ENCODE measurements around the gene DOCK1. TPM values are rescaled to one million over a fixed set of nuclear protein-coding genes. Genes with fewer than 3 reads are reported as not detected.

DOCK1 gene
- polyA plus RNA-seq, 6 donors from 2014 or later = not detected

DNA sequence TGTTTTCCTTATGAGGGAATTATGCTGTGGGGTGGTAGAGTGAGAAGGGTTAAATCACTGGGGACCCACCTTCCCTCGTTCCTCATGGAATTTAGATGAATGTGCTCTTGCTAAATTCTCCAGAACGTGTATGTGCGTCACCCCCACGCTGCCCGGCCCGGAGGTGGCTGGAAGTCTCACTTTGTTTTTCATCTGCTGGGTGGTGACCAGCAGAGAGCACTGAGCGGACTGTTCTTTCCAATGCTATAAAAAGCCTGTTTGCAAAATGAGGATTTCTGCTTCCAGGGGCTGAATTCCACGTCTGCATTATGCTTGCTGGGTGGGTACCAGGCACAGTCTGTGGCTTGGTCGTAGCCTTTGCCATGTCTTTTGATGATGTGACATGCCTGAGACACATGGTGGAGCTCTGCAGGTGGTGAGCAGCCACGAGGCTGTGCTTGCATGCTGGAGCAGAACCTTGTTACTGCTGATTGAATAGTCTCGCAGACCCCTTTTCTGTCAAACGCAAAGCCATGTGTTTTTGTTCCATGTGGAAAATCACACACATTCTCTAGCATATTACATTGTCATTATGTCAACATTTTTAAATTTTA, 323.1 kb downstream of the DOCK1 start:
- Mint-ChIP-seq H3K4me3 (no peak overlapping the region), H3K36me3 (no peaks in the 10 kb centered on the region), H3K4me1 (no peaks in the 10 kb centered on the region), H3K9me3 (peaks cover 0 to 4% (median 0%) of the 10 kb centered on the region in 7 donors), H3K27me3 (no peaks in the 10 kb centered on the region), H3K27ac (no peak overlapping the region)
- no peak for DNase-seq
- ATAC-seq (ENCODE audit: low read depth in 2 of 2) = no peak

DNA sequence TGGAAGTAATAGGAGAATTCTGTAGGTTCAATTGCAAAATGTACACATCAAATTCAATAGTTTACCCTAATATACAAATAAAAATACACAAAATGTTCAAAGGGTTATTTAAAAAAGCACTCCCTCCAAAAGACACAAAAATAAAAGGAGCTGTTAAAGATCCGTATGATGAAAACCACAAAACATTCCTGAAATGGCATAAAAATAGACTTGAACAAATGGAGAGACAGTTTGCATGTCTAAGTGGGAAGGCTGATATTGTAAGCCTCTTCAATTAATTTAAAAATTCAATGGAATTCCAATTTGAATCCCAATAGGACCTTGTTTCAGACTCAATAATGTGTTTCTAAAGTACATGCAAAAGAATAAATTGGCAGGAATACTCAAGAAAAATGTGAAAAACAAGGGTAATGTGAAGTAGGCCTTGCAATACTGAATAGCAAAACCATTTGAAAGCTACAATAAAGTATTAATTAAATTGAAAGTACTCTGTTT, 329.1 kb downstream of the DOCK1 start:
- no peak for DNase-seq
- Mint-ChIP-seq H3K4me1 (no peaks in the 10 kb centered on the region), H3K36me3 (no peaks in the 10 kb centered on the region), H3K27ac (no peak overlapping the region), H3K27me3 (no peaks in the 10 kb centered on the region), H3K4me3 (no peak overlapping the region), H3K9me3 (peaks cover 0 to 1% (median 0%) of the 10 kb centered on the region in 7 donors)
- no peak for ATAC-seq (ENCODE audit: low read depth in 2 of 2)

DNA sequence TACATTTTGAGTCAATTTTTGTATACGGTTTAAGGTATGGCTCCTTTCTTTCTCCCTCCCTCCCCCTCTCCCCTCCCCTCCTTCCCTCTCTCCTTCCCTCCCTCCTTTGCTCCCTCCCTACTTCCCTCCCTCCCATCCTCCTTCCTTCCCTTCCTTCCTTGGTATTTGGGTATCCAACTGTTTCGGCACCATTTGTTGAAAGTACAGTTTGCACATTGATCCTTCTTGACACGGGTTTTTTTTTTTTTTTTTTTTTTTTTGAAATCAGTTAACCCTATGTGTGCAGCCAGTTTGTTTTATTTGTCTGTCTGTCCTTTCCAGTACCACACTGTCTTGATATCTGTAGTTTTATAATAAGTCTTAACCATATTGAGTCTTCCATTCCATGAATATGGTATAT, 331.0 kb downstream of the DOCK1 start:
- Mint-ChIP-seq H3K27ac (no peak overlapping the region), H3K27me3 (no peaks in the 10 kb centered on the region), H3K4me3 (no peak overlapping the region), H3K4me1 (no peaks in the 10 kb centered on the region), H3K36me3 (no peaks in the 10 kb centered on the region), H3K9me3 (no peaks in the 10 kb centered on the region)
- ATAC-seq (ENCODE audit: low read depth in 2 of 2) (no peak), DNase-seq (no peak)

DNA sequence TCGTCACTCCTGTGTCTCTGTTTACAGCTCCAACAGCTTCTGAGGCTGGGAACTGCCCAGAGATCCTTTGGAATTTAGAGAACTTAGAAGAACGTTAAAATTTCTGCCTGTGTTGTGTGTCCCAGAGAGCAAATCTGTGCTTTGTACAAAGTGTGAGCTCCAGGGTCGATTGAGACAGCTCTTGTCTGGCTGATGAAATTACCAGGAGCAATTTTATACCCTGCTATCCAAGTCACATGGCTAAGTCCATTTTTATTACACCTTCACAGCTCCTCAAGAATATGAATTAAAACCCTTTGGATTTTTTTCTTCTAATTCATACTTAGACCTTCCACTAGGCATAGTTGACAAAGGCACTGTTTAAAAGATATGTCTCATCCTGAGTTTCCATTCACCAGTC, 337.7 kb downstream of the DOCK1 start:
- no peak for DNase-seq
- Mint-ChIP-seq H3K4me3 (no peak overlapping the region), H3K36me3 (no peaks in the 10 kb centered on the region), H3K9me3 (no peaks in the 10 kb centered on the region), H3K4me1 (no peaks in the 10 kb centered on the region), H3K27ac (peak overlapping the region in 1 of 6 donors; percentile 15), H3K27me3 (no peaks in the 10 kb centered on the region)
- ATAC-seq (ENCODE audit: low read depth in 2 of 2) = no peak

DNA sequence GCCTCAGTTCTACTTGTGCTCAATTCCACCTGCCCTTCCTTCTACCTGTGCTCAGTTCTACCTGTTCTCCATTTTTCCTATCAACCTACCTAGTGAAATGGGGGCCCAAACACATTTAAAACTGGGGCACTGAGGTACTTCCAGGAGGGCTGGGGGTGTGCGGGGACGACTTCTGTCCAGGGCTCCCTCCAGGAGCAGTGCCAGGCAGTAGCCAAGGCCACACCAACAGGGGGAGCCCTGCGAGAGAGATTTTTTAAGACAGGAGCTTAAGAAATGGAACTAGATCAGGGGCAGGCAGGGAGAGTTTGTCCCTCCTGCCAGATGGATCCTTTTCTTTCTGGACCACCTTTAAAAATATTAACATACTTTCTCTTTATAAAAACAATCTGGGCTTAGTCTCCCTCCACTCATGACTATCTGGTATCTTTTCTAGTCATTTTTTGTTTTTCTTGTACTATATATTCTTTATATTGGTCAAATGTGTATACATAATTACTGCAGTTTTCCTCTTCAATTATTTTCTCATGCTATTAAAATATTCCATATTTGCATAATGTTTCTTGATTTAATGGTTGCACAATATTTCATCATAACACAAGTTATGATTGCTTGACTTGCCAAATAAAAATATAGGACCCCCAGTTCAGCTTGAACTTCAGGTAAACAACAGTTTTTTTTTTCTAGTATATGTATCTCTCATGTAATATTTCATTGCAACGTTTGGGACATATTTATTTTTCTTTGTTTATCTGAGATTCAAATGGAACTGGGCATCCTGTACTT, 338.5 kb downstream of the DOCK1 start:
- Mint-ChIP-seq H3K4me3 (no peak overlapping the region), H3K36me3 (no peaks in the 10 kb centered on the region), H3K4me1 (no peaks in the 10 kb centered on the region), H3K27me3 (no peaks in the 10 kb centered on the region), H3K9me3 (no peaks in the 10 kb centered on the region), H3K27ac (no peak overlapping the region)
- no peak for ATAC-seq (ENCODE audit: low read depth in 2 of 2)
- no peak for DNase-seq

DNA sequence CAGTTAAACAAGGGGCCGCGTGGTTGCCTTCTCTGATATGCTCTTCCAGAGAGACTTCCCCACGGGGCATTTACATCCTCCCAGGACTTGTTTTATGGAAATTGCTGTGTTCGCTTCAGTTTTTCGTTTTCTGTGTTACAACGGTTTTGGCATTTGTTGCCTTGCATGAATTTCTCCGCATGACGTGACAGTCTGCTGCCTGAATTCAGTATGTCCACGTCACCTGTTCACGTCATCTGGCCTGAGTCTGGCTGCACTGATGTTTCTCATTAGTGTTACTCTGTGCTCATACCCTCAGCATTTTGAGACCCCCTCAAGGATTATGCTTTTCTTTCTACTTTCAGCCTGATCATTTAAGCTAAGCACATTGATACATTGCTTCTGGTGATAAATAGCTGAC, 340.2 kb downstream of the DOCK1 start:
- ATAC-seq (ENCODE audit: low read depth in 2 of 2) (no peak), DNase-seq (no peak)
- H3K36me3 Mint-ChIP-seq = no peaks in the 10 kb centered on the region
- no peaks in the 10 kb centered on the region for H3K9me3 Mint-ChIP-seq
- no peak overlapping the region for H3K4me3 Mint-ChIP-seq
- no peak overlapping the region for H3K27ac Mint-ChIP-seq
- no peaks in the 10 kb centered on the region for H3K27me3 Mint-ChIP-seq
- no peaks in the 10 kb centered on the region for H3K4me1 Mint-ChIP-seq

DNA sequence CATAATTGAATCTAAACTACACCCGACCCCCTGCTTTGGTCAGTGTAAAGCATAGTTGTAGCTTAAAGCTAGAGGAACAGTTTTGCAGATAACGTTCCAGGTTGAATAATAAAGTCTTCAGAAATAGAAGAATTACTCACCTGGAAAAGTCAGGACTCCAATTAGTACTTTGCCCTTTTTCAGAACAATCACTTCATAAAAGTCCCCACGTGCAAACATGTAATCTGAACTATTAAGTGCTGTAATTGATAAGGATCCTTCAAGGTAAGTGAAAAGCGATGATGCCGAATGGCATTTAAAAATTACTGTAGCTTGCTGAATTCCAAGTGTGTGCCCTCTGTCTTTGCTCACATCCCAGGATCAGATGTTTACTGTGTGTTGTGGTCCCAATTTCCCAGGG, 344.8 kb downstream of the DOCK1 start:
- H3K27me3 Mint-ChIP-seq = peaks cover 0 to 5% (median 0%) of the 10 kb centered on the region in 3 donors
- no peak overlapping the region for H3K4me3 Mint-ChIP-seq
- no peaks in the 10 kb centered on the region for H3K36me3 Mint-ChIP-seq
- peaks cover 0 to 3% (median 0%) of the 10 kb centered on the region in 7 donors for H3K9me3 Mint-ChIP-seq
- H3K4me1 Mint-ChIP-seq = no peaks in the 10 kb centered on the region
- ATAC-seq (ENCODE audit: low read depth in 2 of 2) = no peak
- no peak for DNase-seq
- no peak overlapping the region for H3K27ac Mint-ChIP-seq

DNA sequence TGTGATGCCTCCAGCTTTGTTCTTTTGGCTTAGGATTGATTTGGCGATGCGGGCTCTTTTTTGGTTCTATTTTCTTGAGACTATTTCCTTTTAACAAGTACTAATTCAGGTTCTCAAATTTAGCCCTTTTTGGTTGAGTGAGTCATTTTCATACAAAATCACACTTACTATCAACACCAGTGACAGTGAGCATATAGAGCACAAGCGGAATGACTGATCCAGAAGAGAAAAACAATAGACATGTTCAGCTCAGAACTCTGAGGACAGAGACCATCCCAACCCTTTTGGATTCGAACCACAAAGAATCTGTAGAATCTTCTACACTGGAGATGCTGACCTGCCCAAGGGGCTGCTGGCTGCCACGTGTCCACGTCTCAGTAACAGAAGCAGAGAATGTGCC, 347.6 kb downstream of the DOCK1 start:
- ATAC-seq (ENCODE audit: low read depth in 2 of 2) = no peak
- peaks cover 0 to 5% (median 0%) of the 10 kb centered on the region in 3 donors for H3K27me3 Mint-ChIP-seq
- H3K9me3 Mint-ChIP-seq = peaks cover 0 to 3% (median 0%) of the 10 kb centered on the region in 7 donors
- no peak for DNase-seq
- no peaks in the 10 kb centered on the region for H3K36me3 Mint-ChIP-seq
- no peaks in the 10 kb centered on the region for H3K4me1 Mint-ChIP-seq
- H3K27ac Mint-ChIP-seq = peak overlapping the region in 1 of 6 donors; percentile 75
- H3K4me3 Mint-ChIP-seq = no peak overlapping the region

DNA sequence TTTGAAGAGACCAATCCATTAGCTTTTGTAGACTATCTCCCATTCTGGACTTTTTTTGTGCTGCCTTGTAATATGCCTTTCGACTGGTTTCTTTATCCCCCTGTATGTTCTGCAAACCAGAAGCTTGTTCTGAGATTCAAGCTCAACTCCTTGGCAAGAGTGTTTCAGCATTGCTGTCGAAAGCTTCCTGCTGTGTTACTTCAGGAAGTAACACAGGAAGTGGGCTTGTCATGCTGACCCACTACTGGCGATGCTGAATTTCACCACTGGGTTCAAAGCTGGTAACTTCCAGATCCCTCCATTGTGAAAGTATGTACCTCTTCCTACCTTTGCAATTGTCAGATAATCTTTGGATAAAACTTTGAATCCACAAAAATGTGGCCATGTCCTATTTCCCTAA, 349.0 kb downstream of the DOCK1 start:
- DNase-seq = no peak
- no peak overlapping the region for H3K4me3 Mint-ChIP-seq

DNA sequence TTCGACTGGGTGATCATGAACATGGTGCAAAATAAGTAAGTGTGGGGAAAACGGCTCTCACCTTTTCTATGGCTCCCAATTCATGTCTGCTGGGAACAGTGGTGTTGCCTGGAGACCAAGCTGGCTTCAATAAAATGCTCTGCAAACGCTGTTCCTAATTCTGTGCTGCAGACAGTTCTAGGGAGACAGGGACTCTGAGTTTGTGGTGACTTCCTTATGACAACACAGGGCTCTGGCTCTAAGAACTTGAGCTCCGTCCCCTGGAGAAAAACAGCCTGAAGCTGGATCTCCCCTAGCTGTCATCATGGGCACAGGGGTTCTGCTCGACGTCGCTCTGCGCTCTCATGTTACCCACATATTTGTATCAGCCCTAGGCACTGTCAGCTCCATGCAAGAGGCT, 352.2 kb downstream of the DOCK1 start:
- peaks cover 0 to 5% (median 0%) of the 10 kb centered on the region in 3 donors for H3K27me3 Mint-ChIP-seq
- ATAC-seq (ENCODE audit: low read depth in 2 of 2) (no peak), DNase-seq (no peak)
- H3K4me1 Mint-ChIP-seq = no peaks in the 10 kb centered on the region
- H3K27ac Mint-ChIP-seq = no peak overlapping the region
- no peak overlapping the region for H3K4me3 Mint-ChIP-seq
- peaks cover 0 to 8% (median 0%) of the 10 kb centered on the region in 7 donors for H3K9me3 Mint-ChIP-seq
- no peaks in the 10 kb centered on the region for H3K36me3 Mint-ChIP-seq

More for the DNA sequence above, 349.0 kb downstream of the DOCK1 start:
- Mint-ChIP-seq H3K4me1 (no peaks in the 10 kb centered on the region), H3K27me3 (peaks cover 0 to 5% (median 0%) of the 10 kb centered on the region in 3 donors), H3K27ac (no peak overlapping the region), H3K9me3 (peaks cover 0 to 3% (median 0%) of the 10 kb centered on the region in 7 donors), H3K36me3 (no peaks in the 10 kb centered on the region)
- no peak for ATAC-seq (ENCODE audit: low read depth in 2 of 2)

DNA sequence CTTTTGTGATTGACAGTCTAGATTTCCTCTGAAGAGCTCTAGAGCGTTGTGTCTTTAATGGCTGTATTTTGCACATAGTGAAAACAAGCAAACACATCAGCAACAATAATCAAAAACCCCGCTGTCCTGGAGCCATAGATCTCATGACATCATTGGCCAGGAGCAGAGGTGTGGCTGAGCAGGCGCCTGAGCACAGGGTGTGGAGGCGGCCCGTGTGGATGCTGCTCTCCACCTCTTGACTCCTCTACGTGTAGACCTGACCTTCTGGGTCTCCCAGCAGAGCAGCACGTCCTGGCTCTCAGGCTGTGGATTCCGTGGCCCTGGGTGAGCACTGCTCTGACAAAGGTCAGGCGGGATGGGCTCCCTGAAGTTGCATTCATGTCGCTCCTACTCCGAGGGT, 354.1 kb downstream of the DOCK1 start:
- Mint-ChIP-seq H3K36me3 (no peaks in the 10 kb centered on the region), H3K27ac (no peak overlapping the region), H3K4me3 (no peak overlapping the region), H3K9me3 (peaks cover 0 to 7% (median 0%) of the 10 kb centered on the region in 7 donors), H3K4me1 (no peaks in the 10 kb centered on the region), H3K27me3 (peaks cover 0 to 5% (median 0%) of the 10 kb centered on the region in 3 donors)
- no peak for ATAC-seq (ENCODE audit: low read depth in 2 of 2)
- no peak for DNase-seq

DNA sequence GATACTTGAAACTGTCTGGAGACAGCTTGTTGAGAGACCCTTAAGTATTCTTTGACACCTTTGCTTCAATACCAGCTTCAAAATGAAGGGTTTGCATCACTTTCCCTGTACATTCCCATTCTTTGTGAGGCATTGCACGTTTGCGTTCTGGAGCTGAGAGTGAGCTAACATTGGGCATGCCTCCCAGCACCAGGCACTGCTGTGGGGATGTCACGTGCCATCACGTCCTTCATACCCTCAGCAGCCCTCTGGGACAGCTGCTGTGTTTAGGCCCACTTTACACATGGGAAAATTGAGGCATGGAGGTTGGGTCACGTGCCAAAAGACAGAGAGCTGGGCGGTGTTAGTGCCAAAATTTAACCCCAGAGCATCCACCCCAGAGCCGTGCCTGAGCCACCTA, 357.4 kb downstream of the DOCK1 start:
- ATAC-seq (ENCODE audit: low read depth in 2 of 2) = no peak
- H3K9me3 Mint-ChIP-seq = peaks cover 0 to 7% (median 0%) of the 10 kb centered on the region in 7 donors
- no peak overlapping the region for H3K4me3 Mint-ChIP-seq
- H3K27ac Mint-ChIP-seq = no peak overlapping the region
- no peaks in the 10 kb centered on the region for H3K27me3 Mint-ChIP-seq
- H3K36me3 Mint-ChIP-seq = no peaks in the 10 kb centered on the region
- H3K4me1 Mint-ChIP-seq = no peaks in the 10 kb centered on the region
- no peak for DNase-seq

DNA sequence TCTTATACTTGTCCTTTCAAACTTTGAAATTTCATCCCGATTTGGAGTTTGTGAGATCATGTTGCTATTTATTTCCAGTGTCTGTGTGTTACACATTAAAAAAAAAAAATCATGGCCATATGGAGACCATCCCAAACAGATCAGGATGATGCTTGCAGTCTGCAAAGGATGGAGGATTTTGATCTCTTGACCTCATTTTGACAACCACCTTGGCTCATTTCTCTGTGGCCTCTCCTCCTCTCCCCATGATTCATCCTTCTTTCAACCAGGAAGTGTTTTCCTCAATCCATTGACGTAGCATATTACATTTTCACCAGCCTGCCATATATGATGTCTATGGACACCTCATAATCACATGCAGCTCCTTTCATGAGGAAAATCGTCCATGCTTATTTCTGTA, 360.1 kb downstream of the DOCK1 start:
- no peak for DNase-seq
- ATAC-seq (ENCODE audit: low read depth in 2 of 2) = no peak
- H3K4me3 Mint-ChIP-seq = no peak overlapping the region
- no peaks in the 10 kb centered on the region for H3K4me1 Mint-ChIP-seq
- no peaks in the 10 kb centered on the region for H3K36me3 Mint-ChIP-seq
- H3K27me3 Mint-ChIP-seq = no peaks in the 10 kb centered on the region
- no peak overlapping the region for H3K27ac Mint-ChIP-seq
- H3K9me3 Mint-ChIP-seq = peaks cover 0 to 7% (median 0%) of the 10 kb centered on the region in 7 donors

DNA sequence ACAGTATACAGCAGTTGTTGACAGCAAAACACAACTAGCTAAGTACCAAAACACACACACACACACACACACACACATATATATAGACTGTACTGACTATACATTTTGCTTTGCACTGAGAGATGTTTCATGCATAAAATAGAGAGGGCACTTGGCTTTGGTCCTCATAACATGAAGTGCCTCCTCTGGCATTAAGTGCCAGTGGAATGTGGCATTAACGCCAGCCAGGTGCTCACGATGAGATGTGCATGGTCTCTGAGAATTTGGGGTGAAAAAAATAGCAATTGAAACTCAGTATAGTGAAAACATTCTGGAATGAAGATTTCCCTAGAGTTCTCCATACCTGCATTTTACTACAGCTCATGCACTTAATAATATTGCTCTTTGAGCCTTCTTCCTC, 361.2 kb downstream of the DOCK1 start:
- no peaks in the 10 kb centered on the region for H3K4me1 Mint-ChIP-seq
- no peak overlapping the region for H3K4me3 Mint-ChIP-seq
- H3K27ac Mint-ChIP-seq = no peak overlapping the region
- no peaks in the 10 kb centered on the region for H3K36me3 Mint-ChIP-seq
- no peaks in the 10 kb centered on the region for H3K27me3 Mint-ChIP-seq
- peaks cover 0 to 4% (median 0%) of the 10 kb centered on the region in 7 donors for H3K9me3 Mint-ChIP-seq
- ATAC-seq (ENCODE audit: low read depth in 2 of 2) = no peak
- no peak for DNase-seq

All from naive B cell (primary cell).